ENCODE results near the gene SEMA5A.

SEMA5A gene

GRCh38 chr5:9344751-9345240 is 201.1 kb downstream of the SEMA5A start:
- no peak overlapping the region for H3K9ac ChIP-seq (ENCODE audit: low read length)

DNA sequence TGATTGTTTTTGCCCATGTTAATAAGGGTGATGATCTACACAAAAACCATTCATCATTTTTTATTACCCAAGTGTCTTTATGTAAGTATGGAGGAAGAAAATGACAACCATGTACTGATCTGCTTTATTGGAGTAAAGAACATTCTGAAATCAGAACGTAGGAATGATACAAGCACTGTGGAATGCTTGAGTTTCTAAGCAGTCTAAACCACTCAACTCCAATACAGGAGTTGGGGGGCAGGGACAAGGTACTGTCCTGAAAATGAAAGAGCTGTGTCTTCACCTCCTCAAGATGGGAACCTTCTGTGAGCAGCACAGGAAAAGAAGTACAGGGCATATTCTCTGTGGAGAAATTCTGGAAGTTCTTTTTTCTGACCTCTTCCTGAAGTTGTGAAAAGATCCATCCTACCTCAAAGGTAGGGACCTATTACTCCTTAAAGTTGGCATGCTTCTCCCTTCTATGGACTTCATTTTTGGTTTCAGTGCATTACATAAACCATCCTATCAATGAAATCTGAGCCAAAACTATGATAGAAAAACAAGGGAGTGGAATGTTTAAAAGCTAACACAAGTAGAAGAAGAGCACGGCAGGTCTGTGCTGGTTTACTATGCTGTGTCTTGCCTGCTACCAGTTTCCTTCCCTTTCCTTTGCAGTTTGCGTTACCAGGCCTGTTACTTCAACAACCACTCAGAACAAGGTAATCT is 202.6 kb downstream of the SEMA5A start:
- Histone ChIP-seq H3K4me3 (ENCODE audit: low read length) (no peak overlapping the region), H3K27ac (ENCODE audit: low read depth, low read length) (no peak overlapping the region), H3K4me1 (ENCODE audit: control insufficient read depth, insufficient read depth, low read length) (no peaks in the 10 kb centered on the region), H3K9ac (ENCODE audit: low read length) (no peak overlapping the region), H3K36me3 (ENCODE audit: control insufficient read depth, insufficient read depth, low read length) (no peaks in the 10 kb centered on the region), H3K27me3 (ENCODE audit: control insufficient read depth, insufficient read depth, low read length) (no peaks in the 10 kb centered on the region)

More at GRCh38 chr5:9344751-9345240, 201.1 kb downstream of the SEMA5A start:
- Histone ChIP-seq H3K4me1 (ENCODE audit: control insufficient read depth, insufficient read depth, low read length) (no peaks in the 10 kb centered on the region), H3K36me3 (ENCODE audit: control insufficient read depth, insufficient read depth, low read length) (no peaks in the 10 kb centered on the region), H3K27me3 (ENCODE audit: control insufficient read depth, insufficient read depth, low read length) (no peaks in the 10 kb centered on the region), H3K4me3 (ENCODE audit: low read length) (no peak overlapping the region), H3K27ac (ENCODE audit: low read depth, low read length) (no peak overlapping the region)

DNA sequence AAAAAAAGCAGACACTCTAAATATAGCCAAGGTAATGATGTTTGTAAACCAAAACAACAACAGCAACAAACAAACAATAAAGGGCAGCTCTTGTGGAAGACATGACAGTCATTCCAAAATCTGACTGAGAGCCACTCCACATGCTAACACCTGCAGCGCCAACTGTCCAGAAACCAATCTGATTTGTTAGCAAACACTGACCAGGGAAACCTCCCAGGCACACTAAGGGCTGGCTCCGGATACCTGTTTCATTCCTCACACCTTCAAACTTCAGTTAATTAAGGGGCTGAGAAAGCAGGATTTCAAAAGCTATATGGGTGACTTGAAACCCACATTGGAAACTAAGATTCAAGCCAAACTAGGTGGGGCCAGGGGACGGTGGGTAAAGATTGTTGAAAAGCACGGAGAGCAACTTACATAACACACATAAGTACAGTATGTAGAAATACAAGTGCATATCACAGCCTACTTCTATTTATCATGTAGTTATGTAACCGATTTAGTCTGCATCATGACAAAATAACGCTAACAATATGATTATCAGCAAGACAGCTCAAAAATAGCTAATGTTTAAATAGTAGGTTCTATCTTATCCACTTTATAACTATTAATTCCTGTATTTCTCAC is 203.6 kb downstream of the SEMA5A start:
- Histone ChIP-seq H3K27ac (ENCODE audit: low read depth, low read length) (no peak overlapping the region), H3K4me3 (ENCODE audit: low read length) (no peak overlapping the region), H3K4me1 (ENCODE audit: control insufficient read depth, insufficient read depth, low read length) (no peaks in the 10 kb centered on the region), H3K27me3 (ENCODE audit: control insufficient read depth, insufficient read depth, low read length) (no peaks in the 10 kb centered on the region), H3K36me3 (ENCODE audit: control insufficient read depth, insufficient read depth, low read length) (no peaks in the 10 kb centered on the region), H3K9ac (ENCODE audit: low read length) (no peak overlapping the region)

- Histone ChIP-seq H3K4me3 (ENCODE audit: low read length) (no peak overlapping the region), H3K9ac (ENCODE audit: low read length) (no peak overlapping the region), H3K36me3 (ENCODE audit: control insufficient read depth, insufficient read depth, low read length) (no peaks in the 10 kb centered on the region), H3K27me3 (ENCODE audit: control insufficient read depth, insufficient read depth, low read length) (no peaks in the 10 kb centered on the region), H3K27ac (ENCODE audit: low read depth, low read length) (no peak overlapping the region), H3K4me1 (ENCODE audit: control insufficient read depth, insufficient read depth, low read length) (no peaks in the 10 kb centered on the region)
These were observed 205.8 kb downstream of the SEMA5A start for GRCh38 chr5:9340085-9340484.

DNA sequence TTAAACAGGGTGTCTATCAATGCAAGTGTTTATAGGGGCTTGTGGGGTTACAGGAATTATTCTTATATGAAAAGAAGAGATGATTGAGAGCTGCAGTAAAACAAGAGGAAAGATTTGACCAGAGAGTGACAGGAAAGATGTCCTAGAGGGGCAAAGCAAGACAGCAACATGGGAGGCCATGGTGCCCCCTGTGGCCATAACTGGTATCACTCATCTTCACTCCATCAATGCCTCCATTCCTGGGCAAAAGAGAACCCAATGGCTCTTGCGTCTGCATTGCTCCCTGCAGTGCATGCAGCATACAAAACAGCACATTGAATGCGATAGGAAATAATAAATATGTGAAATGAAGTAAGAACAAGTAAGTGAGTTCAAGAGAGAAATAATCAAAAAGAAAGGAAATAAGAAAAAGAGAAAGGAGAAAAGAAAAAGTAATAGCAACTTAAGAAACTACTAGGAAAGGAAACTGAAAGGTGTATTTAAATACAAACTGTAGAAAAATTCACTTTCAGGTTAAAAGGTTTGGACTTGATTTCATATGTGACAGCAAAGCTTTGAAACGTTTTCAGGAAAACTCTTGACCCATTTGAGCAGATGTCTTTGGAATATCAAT is 206.6 kb downstream of the SEMA5A start:
- no peak overlapping the region for H3K9ac ChIP-seq (ENCODE audit: low read length)
- no peak overlapping the region for H3K4me3 ChIP-seq (ENCODE audit: low read length)
- H3K27ac ChIP-seq (ENCODE audit: low read depth, low read length): no peak overlapping the region
- no peaks in the 10 kb centered on the region for H3K27me3 ChIP-seq (ENCODE audit: control insufficient read depth, insufficient read depth, low read length)
- H3K4me1 ChIP-seq (ENCODE audit: control insufficient read depth, insufficient read depth, low read length): no peaks in the 10 kb centered on the region
- no peaks in the 10 kb centered on the region for H3K36me3 ChIP-seq (ENCODE audit: control insufficient read depth, insufficient read depth, low read length)

DNA sequence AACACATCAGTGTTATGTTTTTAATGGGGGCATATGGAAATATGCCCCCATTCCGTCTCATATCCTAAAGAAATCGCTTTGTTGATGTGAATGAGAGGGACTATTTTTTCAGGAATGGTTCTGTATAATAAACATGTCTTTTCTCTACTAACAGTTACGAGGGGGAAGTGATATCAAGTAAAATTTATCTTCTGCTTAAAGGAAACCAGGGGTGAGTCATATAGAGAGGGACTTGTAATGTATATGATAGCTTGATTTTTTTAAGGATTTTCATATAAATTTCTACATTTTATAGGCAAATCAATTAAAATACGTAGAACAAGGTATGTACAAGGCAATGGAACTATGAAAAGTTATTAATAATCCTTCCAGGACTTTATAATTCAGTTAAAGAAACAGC is 207.1 kb downstream of the SEMA5A start:
- H3K27ac ChIP-seq (ENCODE audit: low read depth, low read length): no peak overlapping the region
- no peaks in the 10 kb centered on the region for H3K36me3 ChIP-seq (ENCODE audit: control insufficient read depth, insufficient read depth, low read length)
- no peaks in the 10 kb centered on the region for H3K4me1 ChIP-seq (ENCODE audit: control insufficient read depth, insufficient read depth, low read length)
- H3K27me3 ChIP-seq (ENCODE audit: control insufficient read depth, insufficient read depth, low read length): no peaks in the 10 kb centered on the region
- no peak overlapping the region for H3K9ac ChIP-seq (ENCODE audit: low read length)
- H3K4me3 ChIP-seq (ENCODE audit: low read length): no peak overlapping the region

DNA sequence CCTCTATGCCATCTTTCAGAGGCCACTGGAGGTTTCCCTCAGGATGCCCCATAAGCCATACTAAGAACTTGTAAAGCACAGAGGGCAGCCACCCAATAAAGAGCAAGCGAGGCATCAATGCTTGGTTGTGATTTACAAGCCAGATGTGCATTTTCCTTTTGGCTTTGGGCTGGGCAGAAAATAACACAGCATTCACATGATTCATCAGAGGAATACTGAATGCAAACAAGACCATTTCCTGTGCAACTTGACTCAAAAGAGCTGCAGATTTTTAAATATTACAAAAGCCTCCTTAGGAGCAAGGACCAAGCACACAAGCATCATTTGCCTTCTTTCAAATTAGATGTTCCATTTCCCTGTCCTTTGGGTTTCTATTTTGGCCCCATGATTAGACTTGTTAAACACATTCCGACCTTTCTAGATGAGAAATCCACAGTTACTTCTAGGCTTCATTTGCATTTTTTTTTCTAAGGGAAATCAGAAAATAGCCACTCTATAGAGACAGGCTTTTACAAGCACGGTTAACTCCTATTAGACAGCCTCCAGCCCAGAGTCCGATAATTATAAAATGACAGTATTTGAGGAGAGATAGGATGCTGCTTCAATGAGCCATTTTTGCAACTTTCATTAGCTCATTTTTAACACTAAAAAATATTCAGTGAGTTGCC is 207.8 kb downstream of the SEMA5A start:
- no peaks in the 10 kb centered on the region for H3K36me3 ChIP-seq (ENCODE audit: control insufficient read depth, insufficient read depth, low read length)
- H3K27ac ChIP-seq (ENCODE audit: low read depth, low read length): no peak overlapping the region
- no peaks in the 10 kb centered on the region for H3K27me3 ChIP-seq (ENCODE audit: control insufficient read depth, insufficient read depth, low read length)
- no peak overlapping the region for H3K9ac ChIP-seq (ENCODE audit: low read length)
- no peaks in the 10 kb centered on the region for H3K4me1 ChIP-seq (ENCODE audit: control insufficient read depth, insufficient read depth, low read length)
- no peak overlapping the region for H3K4me3 ChIP-seq (ENCODE audit: low read length)

- Histone ChIP-seq H3K4me1 (ENCODE audit: control insufficient read depth, insufficient read depth, low read length) (no peaks in the 10 kb centered on the region), H3K27me3 (ENCODE audit: control insufficient read depth, insufficient read depth, low read length) (no peaks in the 10 kb centered on the region), H3K27ac (ENCODE audit: low read depth, low read length) (no peak overlapping the region), H3K36me3 (ENCODE audit: control insufficient read depth, insufficient read depth, low read length) (no peaks in the 10 kb centered on the region), H3K9ac (ENCODE audit: low read length) (no peak overlapping the region), H3K4me3 (ENCODE audit: low read length) (no peak overlapping the region)
These were observed 209.9 kb downstream of the SEMA5A start for GRCh38 chr5:9335754-9336495.

GRCh38 chr5:9335269-9335668 is 210.6 kb downstream of the SEMA5A start:
- Histone ChIP-seq H3K4me3 (ENCODE audit: low read length) (no peak overlapping the region), H3K9ac (ENCODE audit: low read length) (no peak overlapping the region), H3K27ac (ENCODE audit: low read depth, low read length) (no peak overlapping the region), H3K36me3 (ENCODE audit: control insufficient read depth, insufficient read depth, low read length) (no peaks in the 10 kb centered on the region), H3K27me3 (ENCODE audit: control insufficient read depth, insufficient read depth, low read length) (no peaks in the 10 kb centered on the region), H3K4me1 (ENCODE audit: control insufficient read depth, insufficient read depth, low read length) (no peaks in the 10 kb centered on the region)

GRCh38 chr5:9332026-9332425 is 213.8 kb downstream of the SEMA5A start:
- no peak overlapping the region for H3K4me3 ChIP-seq (ENCODE audit: low read length)
- H3K27me3 ChIP-seq (ENCODE audit: control insufficient read depth, insufficient read depth, low read length): no peaks in the 10 kb centered on the region
- H3K4me1 ChIP-seq (ENCODE audit: control insufficient read depth, insufficient read depth, low read length): no peaks in the 10 kb centered on the region
- H3K27ac ChIP-seq (ENCODE audit: low read depth, low read length): no peak overlapping the region
- H3K36me3 ChIP-seq (ENCODE audit: control insufficient read depth, insufficient read depth, low read length): no peaks in the 10 kb centered on the region
- no peak overlapping the region for H3K9ac ChIP-seq (ENCODE audit: low read length)

GRCh38 chr5:9331372-9331771 is 214.5 kb downstream of the SEMA5A start:
- H3K4me3 ChIP-seq (ENCODE audit: low read length): no peak overlapping the region
- H3K36me3 ChIP-seq (ENCODE audit: control insufficient read depth, insufficient read depth, low read length): no peaks in the 10 kb centered on the region
- H3K27me3 ChIP-seq (ENCODE audit: control insufficient read depth, insufficient read depth, low read length): no peaks in the 10 kb centered on the region
- H3K4me1 ChIP-seq (ENCODE audit: control insufficient read depth, insufficient read depth, low read length): no peaks in the 10 kb centered on the region
- H3K9ac ChIP-seq (ENCODE audit: low read length): no peak overlapping the region
- H3K27ac ChIP-seq (ENCODE audit: low read depth, low read length): no peak overlapping the region

DNA sequence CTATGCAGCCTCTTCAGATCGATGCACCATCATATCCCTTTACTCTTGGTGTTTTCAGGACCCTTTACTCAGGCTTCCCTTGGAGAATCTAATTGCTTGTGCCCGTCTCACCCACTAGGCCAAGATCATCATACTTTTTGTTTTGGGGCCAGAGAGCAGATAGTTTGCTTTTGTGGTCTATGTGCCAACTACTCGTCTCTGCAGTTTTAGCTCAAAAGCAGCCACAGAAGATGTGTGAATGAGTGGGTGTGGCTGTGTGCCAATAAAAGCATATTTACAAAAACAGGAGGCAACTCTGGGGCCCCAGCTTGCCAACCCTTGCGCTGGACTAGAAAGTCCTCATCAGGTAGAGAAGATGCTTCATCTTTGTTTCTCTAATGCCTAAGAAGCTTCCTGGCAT is 216.8 kb downstream of the SEMA5A start:
- no peak overlapping the region for H3K27ac ChIP-seq (ENCODE audit: low read depth, low read length)
- no peak overlapping the region for H3K9ac ChIP-seq (ENCODE audit: low read length)
- no peaks in the 10 kb centered on the region for H3K27me3 ChIP-seq (ENCODE audit: control insufficient read depth, insufficient read depth, low read length)
- no peak overlapping the region for H3K4me3 ChIP-seq (ENCODE audit: low read length)
- H3K4me1 ChIP-seq (ENCODE audit: control insufficient read depth, insufficient read depth, low read length): no peaks in the 10 kb centered on the region
- no peaks in the 10 kb centered on the region for H3K36me3 ChIP-seq (ENCODE audit: control insufficient read depth, insufficient read depth, low read length)

All from rectal smooth muscle tissue (tissue), 1 donor.